ENCODE measurements around the gene KIAA0232.
"Not testable (repeated sequence)": the region's sequence is repeated elsewhere in the genome, so short reads cannot be mapped to it uniquely, and the experiment has no call there.

The KIAA0232 gene

DNA sequence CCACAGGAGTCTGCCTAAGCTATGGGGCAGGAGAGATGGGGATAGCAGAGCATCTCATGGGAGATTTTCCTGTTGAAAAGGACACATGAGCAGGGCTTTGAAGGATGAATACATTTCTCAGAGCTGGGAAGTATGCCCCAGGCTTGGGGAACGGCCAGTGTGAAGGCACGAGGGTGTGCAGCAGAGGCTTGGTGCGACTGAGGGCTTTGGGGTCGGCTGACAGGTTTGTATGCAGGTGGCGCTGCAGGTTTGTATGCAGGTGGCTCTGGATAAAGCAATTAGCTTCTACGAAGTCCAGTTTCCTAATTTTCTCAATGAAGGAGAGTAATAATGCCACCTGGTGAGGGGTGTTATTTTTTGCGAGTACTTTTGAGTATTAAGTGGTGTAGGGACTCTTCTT is 6.8 kb upstream of the KIAA0232 start:
- no peak for DNase-seq (ENCODE audit: low spot score)
- no peak for FAIRE-seq

DNA sequence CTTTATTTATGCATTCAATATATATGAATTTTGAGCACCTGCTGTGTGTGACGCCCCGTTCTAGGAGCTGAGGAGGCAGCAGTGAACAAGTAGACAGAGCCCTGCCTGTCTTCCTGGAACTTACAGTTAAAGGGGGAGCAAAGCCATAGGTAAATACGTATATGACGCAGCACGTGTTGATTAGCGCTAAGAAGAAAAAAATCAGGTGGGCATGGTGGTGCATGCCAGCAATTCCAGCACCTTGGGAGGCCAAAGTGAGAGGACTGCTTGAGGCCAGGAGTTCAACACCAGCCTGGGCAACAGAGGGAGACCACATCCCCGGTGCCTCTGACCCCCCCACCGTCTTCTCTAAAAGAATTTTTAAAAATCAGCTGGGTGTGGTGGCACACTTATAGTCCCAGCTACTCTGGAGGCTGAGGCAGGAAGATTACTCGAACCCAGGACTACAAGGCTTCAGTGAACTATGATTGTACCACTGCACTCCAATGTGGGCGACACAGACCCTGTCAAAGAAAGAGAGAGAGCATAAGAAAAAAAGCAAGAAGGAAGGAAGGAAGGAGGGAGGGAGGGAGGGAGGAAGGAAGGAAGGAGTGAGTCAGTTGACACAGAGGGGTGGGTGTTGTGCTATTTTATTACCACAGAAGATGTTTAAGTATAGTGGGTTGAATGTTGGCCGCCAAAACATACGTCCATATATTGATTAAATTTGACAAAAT is 5.4 kb upstream of the KIAA0232 start:
- no peak for FAIRE-seq
- no peak for DNase-seq (ENCODE audit: low spot score)

DNA sequence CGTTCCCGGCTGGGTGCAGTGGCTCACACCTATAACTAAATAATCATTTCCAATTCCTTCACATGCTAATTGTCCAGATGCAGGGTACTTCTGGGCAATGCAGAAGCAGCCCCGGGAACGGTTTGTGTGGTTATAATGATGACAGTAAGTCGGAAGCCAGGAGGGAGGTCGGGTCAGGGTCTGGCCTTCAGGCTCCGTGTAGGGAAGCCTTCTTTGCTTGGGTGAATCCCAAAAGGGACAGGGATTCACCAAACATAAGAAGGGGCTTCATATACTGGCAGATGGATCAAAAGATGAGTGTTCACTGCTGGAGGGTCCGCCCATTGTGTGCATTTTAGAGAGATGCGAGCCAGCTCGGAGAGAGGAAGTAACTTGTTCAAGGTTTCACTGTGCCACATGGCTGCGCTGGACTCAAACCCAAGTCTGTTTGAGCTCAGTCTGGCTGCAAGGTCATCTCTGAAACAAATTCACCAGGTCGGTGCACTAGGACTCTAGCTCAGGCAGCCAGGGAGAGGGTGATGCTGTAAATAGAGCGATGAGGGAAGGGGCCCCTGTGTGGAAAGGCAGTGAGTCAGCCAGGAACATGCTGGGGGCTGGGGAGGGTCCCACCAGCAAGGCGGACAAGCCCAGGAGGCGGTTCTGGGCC is 4.8 kb upstream of the KIAA0232 start:
- FAIRE-seq (no peak), DNase-seq (ENCODE audit: low spot score) (no peak)

DNA sequence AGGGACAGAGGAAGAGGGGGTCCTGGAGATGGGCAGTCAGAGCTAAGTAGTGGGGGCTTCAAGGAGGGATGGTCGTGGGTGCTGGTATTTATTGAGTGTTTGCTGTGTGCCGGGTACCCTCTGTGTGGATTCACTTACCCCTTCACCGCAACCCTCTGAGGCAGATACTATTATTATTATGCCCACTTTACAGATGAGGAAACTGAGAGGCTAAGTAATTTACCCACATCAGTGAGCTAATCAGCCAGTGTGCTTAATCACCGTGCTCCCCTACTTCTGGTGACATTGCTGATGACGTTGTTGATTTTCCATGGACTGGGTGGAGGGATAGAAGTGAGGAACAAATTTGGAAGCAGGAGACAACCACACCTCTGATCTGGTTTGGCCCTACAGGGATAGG is 4.1 kb upstream of the KIAA0232 start:
- FAIRE-seq: no peak

DNA sequence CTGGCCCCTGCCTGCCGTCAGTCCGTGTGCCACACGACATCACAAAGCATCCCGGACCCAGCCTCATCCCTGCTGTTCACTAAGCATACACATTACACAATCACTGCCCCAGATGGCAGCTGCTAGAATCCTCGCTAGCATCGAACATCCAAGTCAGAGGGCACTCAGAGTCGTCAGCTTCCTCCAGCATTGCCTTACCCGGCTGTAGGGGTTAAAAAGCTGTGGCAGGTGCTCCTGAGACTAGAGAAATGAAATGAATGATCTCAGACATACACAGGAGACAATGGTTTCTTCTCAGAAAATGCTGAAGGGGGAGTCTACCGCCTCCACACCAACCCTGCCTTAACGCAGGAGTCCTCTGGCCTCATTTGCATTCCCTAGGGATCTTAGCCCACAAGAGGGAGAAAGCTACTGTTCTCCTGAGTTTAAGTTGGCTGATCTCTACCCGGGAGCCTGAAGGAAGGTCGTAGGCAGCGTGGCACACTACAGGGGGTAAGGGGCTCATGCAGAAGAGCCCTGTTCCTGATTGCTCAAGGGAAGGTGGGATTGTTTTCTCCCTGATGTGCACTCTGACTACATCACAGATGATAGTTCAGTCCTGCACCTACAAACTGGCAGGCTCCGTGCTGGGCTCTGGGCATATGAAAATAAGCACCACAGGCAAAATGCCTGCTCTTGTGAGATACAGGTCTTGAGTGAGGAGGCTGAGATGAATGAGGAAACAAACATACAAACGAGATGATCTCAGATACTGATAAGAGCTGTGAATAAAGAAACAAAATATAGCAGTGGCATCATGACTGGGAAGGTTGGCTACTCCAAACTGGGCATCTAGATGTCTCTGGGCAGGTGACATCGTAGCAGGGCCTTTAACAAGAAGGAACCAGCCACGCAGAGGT is 2.6 kb upstream of the KIAA0232 start:
- FAIRE-seq: no peak
- DNase-seq (ENCODE audit: low spot score): no peak

More for the DNA sequence above, 4.1 kb upstream of the KIAA0232 start:
- no peak for DNase-seq (ENCODE audit: low spot score)

DNA sequence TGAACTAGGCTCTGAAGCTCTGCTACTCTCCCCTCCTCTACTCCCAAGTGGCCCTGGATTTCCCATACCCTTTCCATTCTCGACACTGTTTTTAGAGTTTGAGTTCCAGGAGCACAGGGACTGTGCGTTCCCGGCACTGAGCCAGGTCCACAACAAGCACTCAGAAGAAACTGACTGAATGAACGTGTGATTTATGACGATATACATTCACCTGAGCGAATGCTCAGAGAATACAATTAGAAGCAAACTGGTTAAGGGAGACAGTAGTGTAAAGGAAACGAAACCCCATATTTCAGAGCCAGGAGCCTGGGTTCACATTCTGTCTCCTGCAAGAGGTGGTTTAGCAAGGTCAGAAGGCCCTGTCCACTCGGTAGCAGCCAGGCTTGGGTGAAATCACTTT is 1.4 kb upstream of the KIAA0232 start:
- FAIRE-seq: no peak
- DNase-seq (ENCODE audit: low spot score): no peak

GRCh38 chr4:6781561-6781960 is 966 bp upstream of the KIAA0232 start:
- DNase-seq (ENCODE audit: low spot score) (no peak), FAIRE-seq (no peak)

GRCh38 chr4:6782846-6783110 is 251 bp downstream of the KIAA0232 start:
- FAIRE-seq (no peak), DNase-seq (ENCODE audit: low spot score) (no peak)

DNA sequence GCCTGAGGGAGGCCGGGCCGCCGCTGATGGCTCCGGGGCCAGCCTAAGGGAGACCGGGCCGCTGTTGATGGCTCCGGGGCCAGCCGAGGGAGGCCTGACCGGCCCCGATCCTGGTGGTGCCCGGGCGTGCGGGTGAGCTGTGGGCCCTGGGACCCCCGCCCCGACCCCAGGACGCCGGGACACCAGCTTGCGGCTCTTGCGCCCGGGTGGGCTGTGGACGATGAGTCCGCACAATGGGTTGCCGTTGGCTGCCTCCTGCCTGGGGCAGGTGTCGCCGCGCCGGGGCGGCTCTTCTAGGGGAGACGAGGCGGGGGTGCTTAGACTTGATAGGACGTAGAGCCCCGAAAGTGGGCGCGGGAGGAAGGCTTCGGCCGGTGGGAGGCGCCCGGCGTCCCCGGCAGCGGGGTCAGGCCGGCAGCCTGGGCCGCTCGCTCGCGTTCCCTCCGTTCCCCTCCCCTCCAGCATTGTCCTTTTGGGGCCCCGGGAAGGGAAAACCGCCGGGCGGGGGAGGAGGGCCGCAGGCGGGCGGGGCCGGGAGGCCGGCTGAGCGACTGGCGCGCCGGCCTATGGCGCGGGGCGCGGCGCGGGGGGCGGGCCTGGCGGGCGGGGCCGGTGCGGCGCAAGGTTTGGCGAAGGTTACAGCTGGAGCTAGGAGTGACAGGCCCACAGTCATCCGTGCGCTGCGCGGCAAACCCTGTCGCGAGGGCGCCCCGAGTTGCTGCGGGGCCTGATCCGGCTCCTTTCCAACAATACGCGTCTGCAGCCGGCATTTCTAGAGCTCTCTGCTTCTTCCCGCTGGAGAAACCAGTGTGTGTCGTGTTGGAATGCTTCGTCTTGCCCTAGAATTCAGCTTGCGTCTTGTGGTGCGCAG is 819 bp downstream of the KIAA0232 start:
- FAIRE-seq (no peak), DNase-seq (ENCODE audit: low spot score) (peak; percentile 60)

DNA sequence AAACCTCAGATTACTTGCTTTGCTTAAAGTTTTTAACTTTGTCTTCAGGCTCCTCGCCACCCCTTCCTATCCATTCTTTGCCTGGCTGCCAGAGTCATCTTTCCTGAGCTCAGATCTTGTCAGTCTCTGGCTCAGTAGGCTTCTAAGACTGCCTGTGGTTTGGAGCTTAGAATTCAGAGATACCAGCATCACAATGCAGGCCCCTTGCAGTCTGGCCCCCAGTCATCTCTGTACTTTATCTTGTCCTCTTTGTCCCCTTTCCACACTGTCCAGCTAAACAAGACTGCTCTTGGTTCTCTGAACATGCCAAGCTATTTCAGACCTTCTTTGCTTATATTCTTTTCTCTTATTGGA is 3.0 kb downstream of the KIAA0232 start:
- FAIRE-seq: no peak
- DNase-seq (ENCODE audit: low spot score): no peak

DNA sequence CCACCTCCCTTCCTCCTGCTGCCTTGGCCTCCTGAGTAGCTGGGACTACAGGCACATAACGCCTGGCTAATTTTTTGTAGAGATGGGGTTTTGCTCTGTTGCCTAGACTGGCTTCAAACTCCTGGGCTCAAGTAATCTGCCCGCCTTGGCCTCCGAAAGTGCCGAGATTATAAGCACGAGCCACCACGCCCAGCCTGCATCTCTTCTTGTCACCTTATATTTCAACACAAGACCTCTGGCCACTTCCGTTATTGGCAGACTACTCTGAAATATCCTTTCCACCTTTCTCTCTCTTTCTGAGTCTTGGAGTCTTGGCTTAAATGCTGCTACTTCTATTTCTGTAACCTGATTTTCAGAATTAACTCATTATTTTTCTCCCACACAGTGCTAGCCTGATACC is 5.6 kb downstream of the KIAA0232 start:
- DNase-seq (ENCODE audit: low spot score) (no peak), FAIRE-seq (no peak)

DNA sequence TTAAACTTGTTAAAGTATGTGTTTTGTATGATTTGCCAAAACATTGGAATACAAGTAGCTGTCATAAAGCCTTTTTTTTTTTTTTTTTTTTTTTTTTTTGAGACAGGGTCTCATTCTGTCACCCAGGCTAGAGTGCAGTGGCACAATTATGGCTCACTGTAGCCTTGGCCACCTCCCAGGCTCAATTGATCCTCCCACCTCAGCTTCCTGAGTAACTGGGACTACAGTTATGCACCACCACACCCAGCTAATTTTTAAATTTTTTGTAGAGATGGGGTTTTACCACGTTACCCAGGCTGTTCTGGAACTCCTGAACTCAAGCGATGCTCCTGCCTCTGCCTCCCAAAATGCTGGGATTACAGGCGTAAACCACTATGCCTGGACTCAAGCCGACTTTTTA is 8.7 kb downstream of the KIAA0232 start:
- not testable (repeated sequence) for FAIRE-seq

DNA sequence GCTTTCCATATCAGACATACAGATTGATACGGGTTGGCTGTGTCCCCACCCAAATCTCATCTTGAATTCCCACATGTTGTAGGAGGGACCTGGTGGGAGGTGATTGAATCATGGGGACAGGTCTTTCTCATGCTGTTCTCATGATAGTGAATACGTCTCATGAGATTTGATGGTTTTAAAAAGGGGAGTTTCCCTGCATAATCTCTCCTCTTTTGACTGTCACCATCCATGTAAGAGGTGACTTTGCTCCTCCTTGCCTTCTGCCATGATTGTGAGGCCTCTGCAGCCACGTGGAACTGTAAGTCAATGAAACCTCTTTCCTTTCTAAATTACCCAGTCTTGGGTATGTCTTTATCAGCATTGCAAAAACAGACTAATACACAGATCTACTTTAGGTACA is 9.3 kb downstream of the KIAA0232 start:
- FAIRE-seq; DNase-seq (ENCODE audit: low spot score): not testable (repeated sequence)

More for the DNA sequence above, 8.7 kb downstream of the KIAA0232 start:
- DNase-seq (ENCODE audit: low spot score): not testable (repeated sequence)

GRCh38 chr4:6794189-6794588 is 11.7 kb downstream of the KIAA0232 start:
- DNase-seq (ENCODE audit: low spot score): no peak
- FAIRE-seq: no peak

- DNase-seq (ENCODE audit: low spot score) (no peak), FAIRE-seq (no peak)
Observed at GRCh38 chr4:6795821-6796220, 13.3 kb downstream of the KIAA0232 start.

- not testable (repeated sequence) for FAIRE-seq
Observed at GRCh38 chr4:6797368-6797767, 14.8 kb downstream of the KIAA0232 start.

DNA sequence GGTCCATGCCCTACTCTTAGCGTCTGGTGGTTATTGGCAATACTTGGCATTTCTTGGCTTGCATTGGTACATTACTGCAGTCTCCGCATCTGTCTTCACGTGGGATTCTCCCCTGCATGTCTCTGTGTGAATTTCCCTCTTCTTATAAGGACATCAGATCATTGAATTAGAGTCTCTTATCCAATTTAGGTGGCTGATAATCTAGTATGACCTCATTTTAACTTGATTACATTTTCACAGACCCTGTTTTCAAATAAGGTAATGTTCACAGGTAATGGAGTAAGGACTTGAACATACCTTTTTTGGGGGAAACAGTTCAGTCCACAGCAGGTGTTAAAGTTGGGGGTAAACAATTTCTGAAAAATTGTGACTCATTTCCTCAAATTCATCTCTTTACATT is 16.6 kb downstream of the KIAA0232 start:
- FAIRE-seq (no peak), DNase-seq (ENCODE audit: low spot score) (no peak)

More at GRCh38 chr4:6797368-6797767, 14.8 kb downstream of the KIAA0232 start:
- not testable (repeated sequence) for DNase-seq (ENCODE audit: low spot score)

DNA sequence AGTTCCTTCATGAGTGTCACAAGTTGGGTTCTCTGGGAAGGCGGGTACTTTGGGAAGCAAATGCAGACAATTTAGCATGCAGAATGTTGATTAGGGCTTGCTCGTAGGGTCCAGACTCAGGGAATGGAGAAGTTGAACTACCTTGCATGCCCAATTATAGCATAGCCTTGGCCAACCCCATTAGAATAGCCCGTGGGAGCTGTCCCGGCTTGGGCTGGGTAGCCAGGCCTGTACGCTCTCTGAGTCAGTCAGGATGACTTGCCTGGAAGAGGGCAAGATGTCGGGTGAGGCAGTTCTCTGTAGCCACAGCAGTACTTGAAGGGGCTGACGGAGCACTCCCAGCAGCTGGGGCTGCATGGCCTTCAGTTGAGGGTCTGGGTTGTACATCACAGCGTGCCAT is 19.5 kb downstream of the KIAA0232 start:
- DNase-seq (ENCODE audit: low spot score) (no peak), FAIRE-seq (no peak)

DNA sequence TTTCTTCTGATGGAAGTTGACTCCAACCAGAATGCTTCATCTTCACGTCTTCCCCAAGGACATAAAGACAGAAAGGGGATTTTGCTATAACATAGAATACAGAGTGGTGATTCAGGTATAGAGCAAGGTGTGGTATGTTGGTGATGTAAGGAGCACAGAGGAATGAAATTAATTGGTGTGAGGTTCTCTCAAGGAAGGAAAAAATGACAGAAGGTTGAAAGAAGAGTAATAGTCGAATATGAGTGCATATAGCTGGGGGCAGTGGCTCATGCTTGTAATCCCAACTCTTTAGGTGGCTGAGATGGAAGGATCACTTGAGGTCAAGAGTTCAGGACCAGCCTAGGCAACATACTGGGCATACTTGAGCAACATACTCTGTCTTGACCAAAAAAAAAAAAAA is 20.1 kb downstream of the KIAA0232 start:
- FAIRE-seq (no peak), DNase-seq (ENCODE audit: low spot score) (no peak)

- peak; percentile 35 for FAIRE-seq
- DNase-seq (ENCODE audit: low spot score): no peak
Observed at GRCh38 chr4:6803246-6803645, 20.7 kb downstream of the KIAA0232 start.

DNA sequence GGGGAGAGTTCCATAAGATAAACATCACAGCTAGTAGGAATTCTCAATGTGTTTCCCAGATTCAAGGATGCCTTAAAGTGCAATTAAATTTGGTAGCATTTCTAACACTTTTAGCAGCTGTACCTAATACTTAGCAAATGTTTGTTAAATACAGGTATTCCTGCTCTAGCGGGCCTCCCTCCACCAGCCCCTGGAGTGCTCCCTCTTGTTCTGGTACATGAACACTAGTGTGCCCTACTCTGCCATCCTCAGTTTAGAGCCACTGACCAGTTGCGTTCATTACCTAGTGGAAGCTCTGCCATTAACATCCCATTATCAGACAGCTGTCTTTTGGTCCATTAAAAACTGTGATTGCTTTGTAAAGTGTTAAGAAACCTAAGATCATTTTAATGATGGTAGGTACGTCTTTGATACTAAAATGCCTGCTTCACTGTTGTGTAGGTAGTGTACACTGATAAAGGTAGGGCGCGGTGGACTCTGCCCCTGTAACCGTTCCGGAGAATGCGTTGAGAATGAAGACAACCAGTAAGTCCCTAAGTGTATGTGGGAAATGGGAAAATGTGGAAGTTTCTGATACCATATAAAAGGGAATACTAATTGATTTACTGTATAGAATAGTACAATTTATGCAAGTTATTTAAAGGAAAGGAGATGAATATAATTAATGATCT is 21.7 kb downstream of the KIAA0232 start:
- no peak for FAIRE-seq
- no peak for DNase-seq (ENCODE audit: low spot score)

Data from RCC 7860 (cell line).